Liver (tissue), 3 donors: ENCODE results near the gene TCOF1.
"Not testable (repeated sequence)": the region's sequence is repeated elsewhere in the genome, so short reads cannot be mapped to it uniquely, and the experiment has no call there.

Experiments used
- CTCF ChIP-seq: fragments of 150-350 bp; IDR thresholded peaks from 2 replicates; pipeline ENCODE4 v1.5.1; 2017; ENCODE audit warnings: improper control_type of control experiment, low read depth, low read length; ENCODE audit not compliant: missing input control
- EGR1 ChIP-seq, 2 donors: IDR thresholded peaks; 2 replicates each; pipeline ENCODE4 v1.6.1; 2016 to 2018; ENCODE audit warnings: antibody characterized with exemption in 2 of 2, low read depth in 2 of 2
- GABPA ChIP-seq, 2 donors: IDR thresholded peaks in 1 of 2; conservative IDR thresholded peaks in 1 of 2; 2 replicates each; pipeline ENCODE4 v1.6.1; 2016; ENCODE audit warnings: antibody characterized with exemption in 2 of 2, mild to moderate bottlenecking in 1 of 2, moderate library complexity in 1 of 2
- JUND ChIP-seq, 2 donors: IDR thresholded peaks; 2 replicates each; pipeline ENCODE4 v1.6.1; 2016; ENCODE audit warnings: antibody characterized with exemption in 2 of 2
- MAX ChIP-seq: IDR thresholded peaks from 2 replicates; pipeline ENCODE4 v1.6.1; 2016; ENCODE audit warnings: antibody characterized with exemption
- NR2F2 ChIP-seq: IDR thresholded peaks from 2 replicates; pipeline ENCODE4 v1.6.1; 2016; ENCODE audit warnings: antibody characterized with exemption
- RAD21 ChIP-seq, 2 donors: IDR thresholded peaks; 2 replicates each; pipeline ENCODE4 v1.6.1; 2016; ENCODE audit warnings: antibody characterized with exemption in 2 of 2, mild to moderate bottlenecking in 2 of 2
- REST ChIP-seq: IDR thresholded peaks from 2 replicates; pipeline ENCODE4 v1.6.1; 2016; ENCODE audit warnings: antibody characterized with exemption, mild to moderate bottlenecking
- RXRA ChIP-seq, 2 donors: IDR thresholded peaks; 2 replicates each; pipeline ENCODE4 v1.6.1; 2017 to 2018; ENCODE audit warnings: antibody characterized with exemption in 2 of 2, mild to moderate bottlenecking in 1 of 2
- SP1 ChIP-seq: IDR thresholded peaks from 2 replicates; pipeline ENCODE4 v1.6.1; 2018; ENCODE audit warnings: antibody characterized with exemption, mild to moderate bottlenecking
- TAF1 ChIP-seq: conservative IDR thresholded peaks from 2 replicates; pipeline ENCODE4 v1.6.1; 2016; ENCODE audit warnings: antibody characterized with exemption, mild to moderate bottlenecking
- YY1 ChIP-seq: IDR thresholded peaks from 2 replicates; pipeline ENCODE4 v1.6.1; 2016; ENCODE audit warnings: antibody characterized with exemption, mild to moderate bottlenecking
- ZBTB33 ChIP-seq: IDR thresholded peaks from 2 replicates; pipeline ENCODE4 v1.6.1; 2016; ENCODE audit warnings: antibody characterized with exemption
- donor health status: healthy.
- donor health status: healthy.

- TF ChIP-seq CTCF; MAX; TAF1; RAD21 (IDR thresholded peaks at IDR 0.05); SP1; NR2F2; YY1; GABPA (IDR thresholded peaks at IDR 0.05 in 1 of 2, conservative IDR thresholded peaks at IDR 0.05 in 1 of 2); JUND (IDR thresholded peaks at IDR 0.05); EGR1 (IDR thresholded peaks at IDR 0.05; ENCODE audit: low read depth in 2 of 2); RXRA (IDR thresholded peaks at IDR 0.05); REST; ZBTB33: not testable (repeated sequence)
Measured at GRCh38 chr5:150426165-150426564, 68.7 kb downstream of the TCOF1 start.
